Hepatocyte (in vitro differentiated cells): ENCODE data around the gene SKAP1.

Source experiments
- EZH2 ChIP-seq: fragments of 200-600 bp; sonication (generic); IDR thresholded peaks from 2 replicates; pipeline ENCODE4 v1.6.1; 2016; ENCODE audit warnings: antibody characterized with exemption, mild to moderate bottlenecking, borderline replicate concordance
- EZH2phosphoT487 ChIP-seq: fragments of 200-600 bp; sonication (generic); IDR thresholded peaks from one replicate; pipeline ENCODE4 v1.6.1; 2018; ENCODE audit warnings: antibody characterized with exemption, mild to moderate bottlenecking, low read depth, moderate library complexity; ENCODE audit not compliant: unreplicated experiment, severe bottlenecking
- TF ChIP-seq, protein P1 (sequence below): fragments of 200-600 bp; sonication (generic); IDR thresholded peaks from 2 replicates; pipeline ENCODE4 v1.5.1; 2016; ENCODE audit warnings: antibody characterized with exemption, mild to moderate bottlenecking; ENCODE audit not compliant: poor library complexity

DNA sequence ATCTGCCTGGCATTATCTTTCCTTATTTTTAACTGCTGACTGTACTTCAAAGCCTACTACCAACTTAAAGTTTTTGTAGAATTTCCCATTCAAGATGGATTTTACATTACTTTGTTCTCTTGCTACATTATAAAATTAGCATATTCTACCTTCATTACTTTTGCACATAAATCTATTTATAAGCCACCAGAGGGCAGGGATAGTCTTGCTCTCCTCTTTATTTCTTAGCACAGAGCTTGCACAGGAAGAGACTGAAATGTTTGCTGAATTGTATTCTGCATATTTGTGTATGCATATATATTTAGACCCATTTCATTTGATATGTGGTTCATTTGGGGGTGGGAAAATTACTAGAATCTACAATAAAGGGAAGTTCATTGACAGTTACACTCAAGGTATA is 108.0 kb downstream of the SKAP1 start:
- TF ChIP-seq, protein P1, sequence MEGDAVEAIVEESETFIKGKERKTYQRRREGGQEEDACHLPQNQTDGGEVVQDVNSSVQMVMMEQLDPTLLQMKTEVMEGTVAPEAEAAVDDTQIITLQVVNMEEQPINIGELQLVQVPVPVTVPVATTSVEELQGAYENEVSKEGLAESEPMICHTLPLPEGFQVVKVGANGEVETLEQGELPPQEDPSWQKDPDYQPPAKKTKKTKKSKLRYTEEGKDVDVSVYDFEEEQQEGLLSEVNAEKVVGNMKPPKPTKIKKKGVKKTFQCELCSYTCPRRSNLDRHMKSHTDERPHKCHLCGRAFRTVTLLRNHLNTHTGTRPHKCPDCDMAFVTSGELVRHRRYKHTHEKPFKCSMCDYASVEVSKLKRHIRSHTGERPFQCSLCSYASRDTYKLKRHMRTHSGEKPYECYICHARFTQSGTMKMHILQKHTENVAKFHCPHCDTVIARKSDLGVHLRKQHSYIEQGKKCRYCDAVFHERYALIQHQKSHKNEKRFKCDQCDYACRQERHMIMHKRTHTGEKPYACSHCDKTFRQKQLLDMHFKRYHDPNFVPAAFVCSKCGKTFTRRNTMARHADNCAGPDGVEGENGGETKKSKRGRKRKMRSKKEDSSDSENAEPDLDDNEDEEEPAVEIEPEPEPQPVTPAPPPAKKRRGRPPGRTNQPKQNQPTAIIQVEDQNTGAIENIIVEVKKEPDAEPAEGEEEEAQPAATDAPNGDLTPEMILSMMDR, result no peak
- TF ChIP-seq EZH2phosphoT487, result no peak
- TF ChIP-seq EZH2, result no peak
